Measurements from ENCODE around the gene GBP7.

- no peak for TF ChIP-seq POLR2A (IDR thresholded peaks at IDR 0.05)
- no peak for TF ChIP-seq CTCF (IDR thresholded peaks at IDR 0.05)
Measured at GRCh38 chr1:89095737-89096136, 80.1 kb downstream of the GBP7 start.

Measured in Peyer's patch (tissue), 4 donors.